Calu3 (cell line): ENCODE data around the gene CEMP1. TPM values are rescaled to one million over a fixed set of nuclear protein-coding genes. Genes with fewer than 3 reads are reported as not detected.
"Not testable (repeated sequence)": the region's sequence is repeated elsewhere in the genome, so short reads cannot be mapped to it uniquely, and the experiment has no call there.

Experiments used
- BruUV-seq: library from RNA; stranded (reverse); fragments of 400-500 nt; replicated peaks from 2 replicates; lab custom pipeline; 2021; lab: Mats Ljungman, UMichigan
- CTCF ChIA-PET: fragments of 300-600 bp; sonication (Branson Sonifier 250); formaldehyde crosslinking; loops from one replicate; lab custom pipeline; 2022; ENCODE audit warnings: antibody characterized with exemption; lab: Charles Lee
- DNase-seq: peaks from one replicate; pipeline ENCODE4 v3.0.0; 2022
- H3K27ac Mint-ChIP-seq: one replicate; pipeline ENCODE4 v1.8.0; 2022; ENCODE audit warnings: mixed read lengths; ENCODE audit not compliant: unreplicated experiment
- H3K27me3 Mint-ChIP-seq: one replicate; pipeline ENCODE4 v1.8.0; 2022; ENCODE audit warnings: mixed read lengths; ENCODE audit not compliant: unreplicated experiment
- H3K36me3 Mint-ChIP-seq: one replicate; pipeline ENCODE4 v1.8.0; 2022; ENCODE audit warnings: mild to moderate bottlenecking, moderate library complexity, mixed read lengths; ENCODE audit not compliant: insufficient read depth, unreplicated experiment
- H3K4me1 Mint-ChIP-seq: one replicate; pipeline ENCODE4 v1.8.0; 2022; ENCODE audit warnings: mild to moderate bottlenecking, low read depth, mixed read lengths; ENCODE audit not compliant: unreplicated experiment
- H3K4me3 Mint-ChIP-seq: one replicate; pipeline ENCODE4 v1.8.0; 2022; ENCODE audit warnings: mild to moderate bottlenecking, low read depth, moderate library complexity, mixed read lengths; ENCODE audit not compliant: unreplicated experiment
- H3K9me3 Mint-ChIP-seq: one replicate; pipeline ENCODE4 v1.8.0; 2022; ENCODE audit warnings: low read depth, mixed read lengths; ENCODE audit not compliant: unreplicated experiment
- CTCF ChIP-seq: fragments of 200-600 bp; IDR thresholded peaks from one replicate; pipeline ENCODE4 v1.8.0; 2022; ENCODE audit warnings: antibody characterized with exemption; ENCODE audit not compliant: unreplicated experiment
- intact Hi-C: fragments of 100-400 bp; cut with micrococcal nuclease; formaldehyde crosslinking; loops from one replicate; pipeline ENCODE4 v1.10.0; 2022; ENCODE audit not compliant: unreplicated experiment
- total RNA-seq: library from RNA; stranded (reverse); gene quantifications from 2 replicates; pipeline ENCODE4 v1.2.3, GENCODE V29; 2022

Gene CEMP1
- total RNA-seq, 1 experiment from 2014 or later: 0.90 TPM

DNA sequence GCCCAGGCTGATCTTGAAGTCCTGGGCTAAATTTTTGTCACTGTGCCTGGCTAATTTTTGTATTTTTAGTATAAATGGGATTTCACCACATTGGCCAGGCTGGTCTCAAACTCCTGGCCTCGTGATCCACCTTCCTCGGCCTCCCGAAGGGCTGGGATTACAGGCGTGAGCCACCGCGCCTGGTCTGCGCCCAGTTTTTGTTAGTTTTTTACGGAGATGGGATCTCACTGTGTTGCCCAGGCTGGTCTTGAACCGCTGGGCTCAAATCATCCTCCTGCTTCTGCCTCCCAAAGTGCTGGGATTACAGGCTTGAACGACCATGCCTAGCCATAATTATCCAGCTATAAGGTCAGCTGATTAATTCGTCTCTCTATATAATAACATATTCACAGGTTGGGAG lies 2.7 kb upstream of the CEMP1 start:
- H3K27ac Mint-ChIP-seq: no peak overlapping the region
- DNase-seq: no peak
- H3K4me3 Mint-ChIP-seq: no peak overlapping the region
- no peak for TF ChIP-seq CTCF
- peaks cover 64% of the 10 kb centered on the region for H3K36me3 Mint-ChIP-seq
- no peaks in the 10 kb centered on the region for H3K27me3 Mint-ChIP-seq
- BruUV-seq: no TSS peak
- CTCF ChIA-PET: no interaction called here
- peaks cover 15% of the 10 kb centered on the region for H3K4me1 Mint-ChIP-seq
- intact Hi-C loops: no loop called here
- H3K9me3 Mint-ChIP-seq: no peaks in the 10 kb centered on the region

DNA sequence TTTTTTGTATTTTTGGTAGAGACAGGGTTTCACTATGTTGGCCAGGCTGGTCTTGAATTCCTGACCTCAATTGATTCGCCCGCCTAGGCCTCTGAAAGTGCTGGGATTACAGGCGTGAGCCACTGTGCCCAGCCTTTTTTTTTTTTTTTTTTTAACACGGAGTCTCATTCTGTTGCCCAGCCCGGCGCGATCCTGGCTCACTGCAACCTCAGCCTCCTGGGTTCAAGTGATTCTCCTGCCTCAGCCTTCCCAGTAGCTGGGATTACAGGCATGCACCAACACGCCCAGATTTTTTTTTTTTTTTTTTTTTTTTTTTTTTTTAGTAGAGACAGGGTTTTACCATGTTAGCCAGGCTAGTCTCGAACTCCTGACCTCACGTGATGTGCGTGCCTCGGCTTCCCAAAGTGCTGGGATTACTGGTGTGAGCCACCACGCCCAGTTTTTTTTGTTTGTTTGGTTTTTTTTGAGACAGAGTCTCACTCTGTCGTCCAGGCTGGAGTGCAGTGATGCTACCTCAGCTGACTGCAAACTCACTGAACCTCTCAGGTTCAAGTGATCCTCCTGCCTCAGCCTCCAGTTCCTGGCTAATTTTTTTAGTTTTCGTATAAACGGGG lies 2.0 kb upstream of the CEMP1 start:
- H3K27me3 Mint-ChIP-seq, H3K9me3 Mint-ChIP-seq, H3K4me1 Mint-ChIP-seq, CTCF ChIA-PET, BruUV-seq, intact Hi-C loops, DNase-seq: not testable (repeated sequence)
- Mint-ChIP-seq H3K36me3 (peaks cover 62% of the 10 kb centered on the region), H3K4me3 (peak overlapping the region; percentile 89), H3K27ac (peak overlapping the region; percentile 98)

- H3K9me3 Mint-ChIP-seq: no peaks in the 10 kb centered on the region
- H3K27ac Mint-ChIP-seq: peak overlapping the region; percentile 98
- peak overlapping the region; percentile 89 for H3K4me3 Mint-ChIP-seq
- DNase-seq: peak; percentile 83
- peaks cover 62% of the 10 kb centered on the region for H3K36me3 Mint-ChIP-seq
- H3K27me3 Mint-ChIP-seq: no peaks in the 10 kb centered on the region
- intact Hi-C loops: no loop called here
- CTCF ChIA-PET: interaction anchor here (0.5 to 1.6 kb wide), 2 partner anchors 12 to 273 kb away, joined by 4 to 8 read pairs; no protein-coding TSS in a partner anchor
- H3K4me1 Mint-ChIP-seq: peaks cover 9% of the 10 kb centered on the region
- no TSS peak for BruUV-seq
- TF ChIP-seq CTCF: no peak
These were observed 1.4 kb upstream of the CEMP1 start for GRCh38 chr16:2532494-2533141.

DNA sequence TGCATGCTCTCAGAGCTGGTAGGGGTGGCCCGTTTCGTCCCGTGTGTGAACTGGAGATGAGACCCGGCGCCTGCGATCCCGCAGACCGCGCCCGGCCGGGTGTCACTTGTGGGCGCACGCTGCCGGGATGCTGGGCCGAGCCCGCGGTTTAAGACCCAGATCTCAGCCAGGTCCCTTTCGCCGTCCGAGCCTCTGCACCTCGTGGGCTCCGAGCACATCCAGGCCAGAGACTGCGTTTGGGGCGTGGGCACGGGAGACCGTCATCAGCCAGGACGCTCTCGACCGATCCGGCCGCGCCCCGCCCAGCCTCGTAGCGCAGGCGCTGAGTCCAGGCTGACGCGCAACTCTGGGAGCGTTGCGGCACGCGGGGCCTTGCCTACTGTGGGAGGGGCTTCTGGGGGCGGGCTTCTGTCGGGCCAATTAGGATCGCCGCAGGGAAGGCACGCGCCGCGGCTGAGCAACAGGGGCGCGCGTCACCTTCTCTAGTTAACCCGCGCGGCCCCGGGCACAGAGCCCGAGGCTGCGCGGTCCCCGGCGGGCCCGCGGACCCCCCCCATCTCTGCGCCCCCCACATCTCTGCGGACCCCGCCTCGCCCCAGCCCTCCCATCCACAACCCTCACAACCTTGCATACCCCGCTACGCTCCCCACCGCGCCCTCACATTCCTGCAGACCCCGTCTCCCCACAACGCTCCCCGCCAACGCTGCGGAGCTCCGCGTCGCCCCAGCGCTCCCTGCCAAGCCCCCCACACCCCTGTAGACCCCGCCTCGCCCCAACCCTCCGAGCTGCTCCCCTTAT lies 687 bp upstream of the CEMP1 start:
- CTCF ChIA-PET: interaction anchor here (0.5 to 1.6 kb wide), 3 partner anchors 11 to 326 kb away, joined by 4 to 8 read pairs (median 4); no protein-coding TSS in a partner anchor
- Mint-ChIP-seq H3K4me3 (peak overlapping the region; percentile 89), H3K9me3 (no peaks in the 10 kb centered on the region), H3K27me3 (no peaks in the 10 kb centered on the region), H3K4me1 (peaks cover 8% of the 10 kb centered on the region), H3K27ac (peak overlapping the region; percentile 98), H3K36me3 (peaks cover 60% of the 10 kb centered on the region)
- DNase-seq: peak; percentile 99
- BruUV-seq: no TSS peak
- intact Hi-C loops: no loop called here
- TF ChIP-seq CTCF: no peak
